ENCODE measurements around the gene AMOTL1.

Gene AMOTL1

DNA sequence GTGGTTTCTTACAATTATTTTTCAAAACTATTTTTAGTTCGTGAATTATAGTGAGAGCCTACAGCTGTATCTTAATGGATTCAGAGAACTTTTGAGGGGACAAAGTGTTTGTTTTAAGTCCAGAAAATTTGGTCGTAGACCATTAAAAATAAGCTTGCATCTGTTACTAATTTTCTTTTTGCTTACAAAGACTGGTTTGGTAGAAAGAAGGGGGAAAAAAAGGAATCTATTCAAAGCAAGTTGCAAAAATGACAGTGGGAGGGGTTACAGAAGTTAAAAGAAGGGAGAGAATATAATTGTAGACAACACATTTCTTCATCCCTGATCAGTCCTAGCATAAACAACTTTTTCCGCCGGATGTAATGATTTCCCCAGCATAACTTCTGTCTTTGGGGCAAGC, 72.1 kb downstream of the AMOTL1 start:
- DNase-seq, result no peak
- Histone ChIP-seq H3K27me3 (ENCODE audit: insufficient read depth, low read length, poor library complexity) (peaks cover 3% of the 10 kb centered on the region), H3K79me2 (ENCODE audit: insufficient read depth, low read length) (no peaks in the 10 kb centered on the region), H3K4me1 (ENCODE audit: insufficient read depth, low read length) (no peaks in the 10 kb centered on the region), H3K9ac (ENCODE audit: low read depth, low read length) (no peak overlapping the region), H2AFZ (ENCODE audit: low read depth, low read length) (no peak overlapping the region), H3K27ac (ENCODE audit: low read length) (no peak overlapping the region), H3K4me2 (ENCODE audit: insufficient read depth, low read length) (no peak overlapping the region), H3K4me3 (ENCODE audit: low read depth in 1 of 2, low read length in 2 of 2) (no peak overlapping the region), H3K9me3 (ENCODE audit: insufficient read depth, low read length, severe bottlenecking) (no peaks in the 10 kb centered on the region), H3K36me3 (ENCODE audit: insufficient read depth, low read length) (no peaks in the 10 kb centered on the region), H4K20me1 (ENCODE audit: insufficient read depth, low read length) (no peaks in the 10 kb centered on the region)
- ATAC-seq (ENCODE audit: insufficient read depth, low read depth), result no peak
- no peak for TF ChIP-seq EZH2 (IDR thresholded peaks at IDR 0.05; ENCODE audit: borderline replicate concordance, low read depth, low read length, severe bottlenecking)
- TF ChIP-seq, protein P1, sequence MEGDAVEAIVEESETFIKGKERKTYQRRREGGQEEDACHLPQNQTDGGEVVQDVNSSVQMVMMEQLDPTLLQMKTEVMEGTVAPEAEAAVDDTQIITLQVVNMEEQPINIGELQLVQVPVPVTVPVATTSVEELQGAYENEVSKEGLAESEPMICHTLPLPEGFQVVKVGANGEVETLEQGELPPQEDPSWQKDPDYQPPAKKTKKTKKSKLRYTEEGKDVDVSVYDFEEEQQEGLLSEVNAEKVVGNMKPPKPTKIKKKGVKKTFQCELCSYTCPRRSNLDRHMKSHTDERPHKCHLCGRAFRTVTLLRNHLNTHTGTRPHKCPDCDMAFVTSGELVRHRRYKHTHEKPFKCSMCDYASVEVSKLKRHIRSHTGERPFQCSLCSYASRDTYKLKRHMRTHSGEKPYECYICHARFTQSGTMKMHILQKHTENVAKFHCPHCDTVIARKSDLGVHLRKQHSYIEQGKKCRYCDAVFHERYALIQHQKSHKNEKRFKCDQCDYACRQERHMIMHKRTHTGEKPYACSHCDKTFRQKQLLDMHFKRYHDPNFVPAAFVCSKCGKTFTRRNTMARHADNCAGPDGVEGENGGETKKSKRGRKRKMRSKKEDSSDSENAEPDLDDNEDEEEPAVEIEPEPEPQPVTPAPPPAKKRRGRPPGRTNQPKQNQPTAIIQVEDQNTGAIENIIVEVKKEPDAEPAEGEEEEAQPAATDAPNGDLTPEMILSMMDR (IDR thresholded peaks at IDR 0.05; ENCODE audit: borderline replicate concordance, extremely low read depth, low read length, poor library complexity, severe bottlenecking), result no peak

DNA sequence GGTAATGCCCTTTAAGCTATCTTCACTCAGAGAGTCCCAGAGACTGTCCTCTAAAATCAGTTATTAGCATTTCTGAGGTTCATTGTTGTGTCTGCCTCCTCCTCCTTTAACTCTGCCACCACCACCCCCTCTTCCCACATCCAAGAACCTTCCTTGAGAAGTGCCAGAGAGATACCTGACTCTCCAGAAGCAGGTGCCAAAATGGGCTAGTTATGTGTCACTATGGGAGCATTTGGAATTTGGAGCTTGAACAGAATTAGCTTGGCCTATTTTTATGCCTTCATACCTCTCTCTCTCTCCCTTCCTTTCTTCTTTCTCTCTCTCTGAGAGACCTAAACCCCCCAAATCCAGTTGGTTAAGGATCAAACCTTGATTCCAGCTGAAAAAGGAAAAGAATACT, 75.9 kb downstream of the AMOTL1 start:
- no peak for DNase-seq

DNA sequence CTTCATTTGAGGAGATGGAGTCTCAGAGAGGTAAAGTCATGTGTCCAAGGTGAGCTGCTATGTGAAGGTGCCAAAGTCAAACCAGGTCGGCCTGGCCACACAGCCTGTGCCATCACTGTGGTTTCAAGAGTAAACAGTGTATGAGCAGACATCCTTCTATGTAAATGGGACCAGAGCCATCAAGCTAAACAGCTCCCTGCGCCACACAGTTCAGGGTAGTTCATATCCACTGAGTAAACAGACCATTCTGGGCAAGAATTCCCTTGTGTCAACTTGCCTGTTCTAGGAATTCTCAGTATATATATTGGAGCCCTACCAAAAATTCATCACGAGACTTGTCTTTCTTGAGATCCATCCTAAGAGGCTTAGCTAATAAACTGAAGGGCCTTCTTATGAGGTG, 77.5 kb downstream of the AMOTL1 start:
- Histone ChIP-seq H3K4me1 (ENCODE audit: insufficient read depth, low read length) (no peaks in the 10 kb centered on the region), H3K9ac (ENCODE audit: low read depth, low read length) (no peak overlapping the region), H3K4me3 (ENCODE audit: low read depth in 1 of 2, low read length in 2 of 2) (no peak overlapping the region), H3K27me3 (ENCODE audit: insufficient read depth, low read length, poor library complexity) (peaks cover 3% of the 10 kb centered on the region), H3K27ac (ENCODE audit: low read length) (no peak overlapping the region), H3K79me2 (ENCODE audit: insufficient read depth, low read length) (no peaks in the 10 kb centered on the region), H2AFZ (ENCODE audit: low read depth, low read length) (no peak overlapping the region), H3K9me3 (ENCODE audit: insufficient read depth, low read length, severe bottlenecking) (no peaks in the 10 kb centered on the region), H4K20me1 (ENCODE audit: insufficient read depth, low read length) (no peaks in the 10 kb centered on the region), H3K4me2 (ENCODE audit: insufficient read depth, low read length) (no peak overlapping the region), H3K36me3 (ENCODE audit: insufficient read depth, low read length) (no peaks in the 10 kb centered on the region)
- TF ChIP-seq, protein P1 (IDR thresholded peaks at IDR 0.05; ENCODE audit: borderline replicate concordance, extremely low read depth, low read length, poor library complexity, severe bottlenecking), result no peak
- TF ChIP-seq EZH2 (IDR thresholded peaks at IDR 0.05; ENCODE audit: borderline replicate concordance, low read depth, low read length, severe bottlenecking), result no peak
- DNase-seq (no peak), ATAC-seq (ENCODE audit: insufficient read depth, low read depth) (no peak)

More for the DNA sequence above, 75.9 kb downstream of the AMOTL1 start:
- H3K27ac ChIP-seq (ENCODE audit: low read length), result no peak overlapping the region
- TF ChIP-seq EZH2 (IDR thresholded peaks at IDR 0.05; ENCODE audit: borderline replicate concordance, low read depth, low read length, severe bottlenecking), result no peak
- TF ChIP-seq, protein P1 (IDR thresholded peaks at IDR 0.05; ENCODE audit: borderline replicate concordance, extremely low read depth, low read length, poor library complexity, severe bottlenecking), result no peak
- ATAC-seq (ENCODE audit: insufficient read depth, low read depth), result no peak
- no peaks in the 10 kb centered on the region for H3K36me3 ChIP-seq (ENCODE audit: insufficient read depth, low read length)
- no peaks in the 10 kb centered on the region for H4K20me1 ChIP-seq (ENCODE audit: insufficient read depth, low read length)
- H3K4me3 ChIP-seq (ENCODE audit: low read depth in 1 of 2, low read length in 2 of 2), result no peak overlapping the region
- no peaks in the 10 kb centered on the region for H3K9me3 ChIP-seq (ENCODE audit: insufficient read depth, low read length, severe bottlenecking)
- H3K79me2 ChIP-seq (ENCODE audit: insufficient read depth, low read length), result no peaks in the 10 kb centered on the region
- no peak overlapping the region for H3K4me2 ChIP-seq (ENCODE audit: insufficient read depth, low read length)
- no peaks in the 10 kb centered on the region for H3K4me1 ChIP-seq (ENCODE audit: insufficient read depth, low read length)
- H3K9ac ChIP-seq (ENCODE audit: low read depth, low read length), result no peak overlapping the region
- no peak overlapping the region for H2AFZ ChIP-seq (ENCODE audit: low read depth, low read length)
- H3K27me3 ChIP-seq (ENCODE audit: insufficient read depth, low read length, poor library complexity), result peaks cover 3% of the 10 kb centered on the region

GRCh38 chr11:94849839-94850238, 81.7 kb downstream of the AMOTL1 start:
- TF ChIP-seq, protein P1 (IDR thresholded peaks at IDR 0.05; ENCODE audit: borderline replicate concordance, extremely low read depth, low read length, poor library complexity, severe bottlenecking), result no peak
- no peak for TF ChIP-seq EZH2 (IDR thresholded peaks at IDR 0.05; ENCODE audit: borderline replicate concordance, low read depth, low read length, severe bottlenecking)
- DNase-seq, result no peak
- Histone ChIP-seq H4K20me1 (ENCODE audit: insufficient read depth, low read length) (no peaks in the 10 kb centered on the region), H3K4me3 (ENCODE audit: low read depth in 1 of 2, low read length in 2 of 2) (no peak overlapping the region), H3K79me2 (ENCODE audit: insufficient read depth, low read length) (no peaks in the 10 kb centered on the region), H3K4me2 (ENCODE audit: insufficient read depth, low read length) (no peak overlapping the region), H3K27ac (ENCODE audit: low read length) (no peak overlapping the region), H3K9me3 (ENCODE audit: insufficient read depth, low read length, severe bottlenecking) (no peaks in the 10 kb centered on the region), H2AFZ (ENCODE audit: low read depth, low read length) (no peak overlapping the region), H3K4me1 (ENCODE audit: insufficient read depth, low read length) (no peaks in the 10 kb centered on the region), H3K36me3 (ENCODE audit: insufficient read depth, low read length) (no peaks in the 10 kb centered on the region), H3K27me3 (ENCODE audit: insufficient read depth, low read length, poor library complexity) (no peaks in the 10 kb centered on the region), H3K9ac (ENCODE audit: low read depth, low read length) (no peak overlapping the region)
- no peak for ATAC-seq (ENCODE audit: insufficient read depth, low read depth)
